AG09319 (cell line): ENCODE data around the gene LRRTM4.
"Not testable (repeated sequence)": the region's sequence is repeated elsewhere in the genome, so short reads cannot be mapped to it uniquely, and the experiment has no call there.

Source experiments
- DNase-seq: peaks from one replicate; pipeline ENCODE4 v3.0.0-alpha.2; 2010; ENCODE audit warnings: low read depth; ENCODE audit errors: extremely low read depth
- TF ChIP-seq, protein P1 (sequence below): IDR thresholded peaks from 2 replicates; pipeline ENCODE4 v1.5.1; 2011; ENCODE audit warnings: low read depth, mild to moderate bottlenecking, inconsistent platforms, low read length, moderate library complexity

LRRTM4 gene

DNA sequence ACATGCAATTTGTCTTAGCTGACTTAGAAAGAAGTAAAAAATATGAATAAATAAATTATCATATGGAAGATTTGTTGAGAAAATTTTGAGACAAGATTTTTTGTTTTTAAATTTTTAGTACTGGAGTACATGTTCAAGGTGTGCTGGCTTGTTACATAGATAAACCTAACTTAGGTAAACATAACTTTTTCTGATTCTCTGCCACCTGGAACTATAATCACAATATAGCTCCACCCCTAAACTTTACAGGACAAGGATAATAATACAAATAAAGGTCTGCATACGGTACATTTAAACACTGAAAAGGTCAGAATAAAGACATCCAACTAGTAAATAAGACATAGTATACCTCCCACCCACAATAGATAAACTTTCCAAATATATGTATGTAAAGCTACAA lies 330.5 kb downstream of the LRRTM4 start:
- TF ChIP-seq, protein P1, sequence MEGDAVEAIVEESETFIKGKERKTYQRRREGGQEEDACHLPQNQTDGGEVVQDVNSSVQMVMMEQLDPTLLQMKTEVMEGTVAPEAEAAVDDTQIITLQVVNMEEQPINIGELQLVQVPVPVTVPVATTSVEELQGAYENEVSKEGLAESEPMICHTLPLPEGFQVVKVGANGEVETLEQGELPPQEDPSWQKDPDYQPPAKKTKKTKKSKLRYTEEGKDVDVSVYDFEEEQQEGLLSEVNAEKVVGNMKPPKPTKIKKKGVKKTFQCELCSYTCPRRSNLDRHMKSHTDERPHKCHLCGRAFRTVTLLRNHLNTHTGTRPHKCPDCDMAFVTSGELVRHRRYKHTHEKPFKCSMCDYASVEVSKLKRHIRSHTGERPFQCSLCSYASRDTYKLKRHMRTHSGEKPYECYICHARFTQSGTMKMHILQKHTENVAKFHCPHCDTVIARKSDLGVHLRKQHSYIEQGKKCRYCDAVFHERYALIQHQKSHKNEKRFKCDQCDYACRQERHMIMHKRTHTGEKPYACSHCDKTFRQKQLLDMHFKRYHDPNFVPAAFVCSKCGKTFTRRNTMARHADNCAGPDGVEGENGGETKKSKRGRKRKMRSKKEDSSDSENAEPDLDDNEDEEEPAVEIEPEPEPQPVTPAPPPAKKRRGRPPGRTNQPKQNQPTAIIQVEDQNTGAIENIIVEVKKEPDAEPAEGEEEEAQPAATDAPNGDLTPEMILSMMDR: no peak
- no peak for DNase-seq

DNA sequence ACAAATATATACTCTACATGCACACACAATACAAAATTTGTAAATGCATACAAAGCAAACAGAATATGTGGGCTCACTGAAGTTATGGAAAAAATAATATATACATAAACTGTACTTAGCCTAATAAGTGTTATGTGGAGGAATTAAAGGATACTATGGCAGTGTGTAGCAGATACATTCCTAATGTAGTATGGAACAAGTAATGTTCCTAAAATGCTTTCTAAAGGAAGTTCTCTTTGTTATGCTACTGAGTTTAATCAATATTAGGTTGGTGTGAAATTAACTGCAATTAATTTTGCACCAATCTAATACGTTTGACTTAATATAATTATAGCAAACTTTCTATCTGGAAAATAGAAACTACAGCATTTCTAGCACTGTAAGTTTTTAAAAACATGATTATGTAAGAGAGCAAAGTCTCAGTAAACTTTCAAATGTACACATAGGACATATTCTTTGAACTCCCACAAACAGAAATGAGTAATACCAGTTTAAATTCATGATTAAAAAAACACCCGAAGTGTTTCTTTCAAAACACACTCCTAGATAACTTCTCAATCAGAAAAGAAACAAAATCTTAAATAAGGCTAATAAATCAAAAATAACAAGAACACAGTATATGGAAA lies 331.3 kb downstream of the LRRTM4 start:
- DNase-seq: no peak
- TF ChIP-seq, protein P1: no peak

DNA sequence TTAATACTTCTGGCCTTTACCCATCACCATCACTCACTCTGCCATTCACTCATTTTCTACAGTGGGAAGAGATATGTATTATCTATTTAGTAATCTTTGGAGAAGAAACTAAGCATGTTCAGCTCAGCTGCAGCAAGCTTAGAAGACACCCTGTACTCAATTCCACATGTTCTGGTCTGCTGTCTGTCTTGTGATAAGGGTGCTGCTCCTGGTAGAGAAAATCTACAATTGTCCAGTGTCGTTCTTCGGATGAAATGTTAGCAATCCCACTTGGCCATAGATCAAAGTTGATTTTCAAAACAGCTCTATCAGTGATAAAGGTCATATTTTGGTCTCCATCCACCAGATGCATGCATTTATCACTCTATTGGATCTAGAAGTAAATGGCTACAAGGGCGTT lies 337.1 kb downstream of the LRRTM4 start:
- DNase-seq: no peak
- TF ChIP-seq, protein P1: no peak

DNA sequence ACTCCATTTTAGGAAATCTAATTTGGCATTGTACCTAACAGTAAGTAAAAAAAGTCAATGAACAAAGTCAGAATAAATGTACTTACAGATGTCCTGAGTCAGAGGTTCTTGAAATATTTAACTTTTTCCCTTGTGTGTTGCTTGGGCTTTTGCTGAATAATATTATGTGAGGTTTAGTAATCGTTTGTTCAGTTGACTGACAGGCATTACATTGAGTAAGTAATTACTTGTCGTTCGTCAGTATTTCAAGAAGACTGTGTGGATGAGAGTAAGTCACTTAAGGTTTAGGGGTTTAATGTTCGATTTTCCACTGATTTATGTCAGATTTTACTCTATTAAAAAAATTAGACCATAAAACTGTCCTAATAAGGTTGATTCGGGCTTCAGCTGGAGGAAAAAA lies 342.9 kb downstream of the LRRTM4 start:
- TF ChIP-seq, protein P1: no peak

DNA sequence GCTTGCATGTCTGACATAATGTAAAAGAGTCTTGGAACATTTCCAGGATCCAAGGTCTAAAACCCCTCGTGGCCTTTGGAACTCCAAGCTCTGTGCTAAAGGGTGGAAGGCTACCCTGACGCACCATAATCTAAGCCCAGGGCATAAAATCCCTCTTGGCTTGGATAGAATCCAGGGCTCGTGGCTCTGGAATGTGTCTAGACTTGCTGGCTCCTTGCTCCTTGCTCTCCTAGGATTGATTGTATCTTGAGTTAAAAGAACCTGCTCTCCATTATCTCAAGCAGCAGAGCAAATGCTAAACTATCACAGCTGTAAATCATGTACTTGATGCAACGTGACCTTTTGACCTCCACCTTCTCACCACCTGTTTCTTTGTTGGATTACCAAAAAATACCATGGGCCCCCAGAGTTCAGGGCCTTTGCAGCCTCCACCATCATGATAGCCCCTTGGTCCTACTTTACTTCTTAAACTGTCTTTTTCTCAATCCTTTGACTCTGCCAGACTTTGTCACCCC lies 346.9 kb downstream of the LRRTM4 start:
- not testable (repeated sequence) for DNase-seq

More for the DNA sequence above, 342.9 kb downstream of the LRRTM4 start:
- no peak for DNase-seq

DNA sequence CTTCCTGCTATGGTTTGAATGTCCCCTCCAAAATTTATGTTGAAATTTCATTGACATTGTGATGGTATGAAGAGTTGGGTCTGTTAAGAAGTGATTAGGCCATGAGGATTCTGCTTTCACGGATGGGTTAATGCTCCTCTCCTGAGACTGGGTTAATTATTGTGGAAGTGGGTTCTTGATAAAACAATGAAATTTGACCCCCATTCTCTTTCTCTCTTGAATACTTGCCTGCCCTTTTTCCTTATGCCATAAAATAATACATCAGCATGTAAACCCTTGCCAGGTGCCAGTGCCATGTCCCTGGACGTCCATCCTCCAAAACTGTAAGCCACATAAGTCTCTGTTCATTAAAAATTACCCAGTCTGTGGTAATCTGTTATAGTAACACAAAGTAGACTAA lies 352.8 kb downstream of the LRRTM4 start:
- TF ChIP-seq, protein P1: no peak
- no peak for DNase-seq

DNA sequence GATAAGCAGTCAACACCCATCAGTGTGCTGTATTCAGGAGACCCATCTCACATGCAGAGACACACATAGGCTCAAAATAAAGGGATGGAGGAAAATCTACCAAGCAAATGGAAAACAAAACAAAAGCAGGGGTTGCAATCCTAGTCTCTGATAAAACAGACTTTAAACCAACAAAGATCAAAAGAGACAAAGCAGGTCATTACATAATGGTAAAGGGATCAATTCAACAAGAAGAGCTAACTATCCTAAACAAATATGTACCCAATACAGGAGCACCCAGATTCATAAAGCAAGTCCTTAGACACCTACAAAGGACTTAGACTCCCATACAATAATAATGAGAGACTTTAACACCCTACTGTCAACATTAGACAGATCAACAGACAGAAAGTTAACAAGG lies 358.2 kb downstream of the LRRTM4 start:
- DNase-seq: not testable (repeated sequence)

DNA sequence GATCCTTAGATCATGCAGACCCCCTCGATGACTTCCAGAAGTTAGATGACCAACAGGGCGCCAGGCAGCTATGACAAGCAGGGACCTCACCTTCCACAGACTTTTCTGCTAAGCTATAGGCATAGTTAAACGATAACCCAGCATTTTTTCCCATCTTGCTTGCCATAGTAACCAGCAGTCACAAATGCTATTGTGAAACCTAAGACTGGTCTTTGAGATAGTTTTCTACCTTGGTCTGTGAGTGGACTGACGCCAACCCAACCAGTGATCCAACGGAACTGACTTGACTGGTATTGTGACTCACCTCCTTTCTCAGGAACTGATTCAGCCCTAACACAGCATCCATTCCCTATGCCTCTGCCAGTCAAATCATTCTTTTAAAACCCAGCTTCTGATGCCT lies 361.2 kb downstream of the LRRTM4 start:
- DNase-seq: no peak
- TF ChIP-seq, protein P1: no peak
